ENCODE results near the gene ORC6.

The ORC6 gene

DNA sequence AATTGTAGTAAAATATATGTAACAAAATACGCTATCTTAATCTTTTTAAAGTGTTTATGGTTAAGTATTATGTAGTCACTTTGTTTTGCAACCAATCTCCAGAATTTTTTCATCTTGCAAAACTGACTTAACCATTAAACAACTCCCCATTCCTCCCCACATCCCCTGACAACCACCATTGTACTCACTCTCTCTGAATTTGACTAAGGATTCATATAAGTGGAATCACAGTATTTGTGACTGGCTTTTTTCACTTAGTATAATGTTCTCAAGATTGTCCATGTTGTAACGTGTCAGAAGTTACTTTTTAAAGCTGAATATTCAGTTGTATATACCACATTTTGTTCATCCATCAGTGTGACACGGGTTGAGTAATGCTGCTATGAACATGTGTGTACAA is 10.6 kb downstream of the ORC6 start:
- no peak for DNase-seq (ENCODE audit: low read depth in 2 of 2)

DNA sequence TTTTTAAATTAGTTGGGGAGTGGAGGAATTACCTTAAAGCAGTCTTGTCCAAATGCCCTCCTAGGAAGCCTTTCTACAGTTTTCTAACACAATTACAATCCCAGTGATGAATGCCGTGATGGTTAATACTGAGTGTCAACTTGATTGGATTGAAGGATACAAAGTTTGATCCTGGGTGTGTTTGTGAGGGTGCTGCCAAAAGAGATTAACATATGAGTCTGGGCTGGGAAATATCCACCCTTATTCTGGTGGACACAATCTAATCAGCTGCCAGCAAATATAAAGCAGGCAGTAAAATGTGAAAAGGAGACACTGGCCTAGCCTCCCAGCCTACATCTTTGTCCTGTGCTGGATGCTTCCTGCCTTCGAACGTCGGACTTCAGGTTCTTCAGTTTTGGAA is 12.2 kb downstream of the ORC6 start:
- DNase-seq (ENCODE audit: low read depth in 2 of 2) = no peak

DNA sequence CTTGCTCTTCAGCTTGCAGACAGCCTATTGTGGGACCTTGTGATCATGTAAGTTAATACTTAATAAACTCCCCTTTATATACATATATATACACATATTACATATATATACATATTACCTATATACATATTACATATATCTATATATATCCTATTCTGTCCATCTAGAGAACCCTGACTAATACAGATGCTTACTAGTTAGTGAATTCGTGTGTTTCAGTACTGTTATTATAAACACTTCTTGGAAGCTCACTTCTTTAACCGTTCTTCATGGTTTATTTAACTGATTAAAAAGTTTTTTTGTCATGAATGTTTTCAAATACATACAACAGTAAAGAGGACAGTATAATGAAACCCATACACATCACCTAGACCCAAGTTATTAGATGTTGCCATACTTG is 12.6 kb downstream of the ORC6 start:
- DNase-seq (ENCODE audit: low read depth in 2 of 2) = no peak

DNA sequence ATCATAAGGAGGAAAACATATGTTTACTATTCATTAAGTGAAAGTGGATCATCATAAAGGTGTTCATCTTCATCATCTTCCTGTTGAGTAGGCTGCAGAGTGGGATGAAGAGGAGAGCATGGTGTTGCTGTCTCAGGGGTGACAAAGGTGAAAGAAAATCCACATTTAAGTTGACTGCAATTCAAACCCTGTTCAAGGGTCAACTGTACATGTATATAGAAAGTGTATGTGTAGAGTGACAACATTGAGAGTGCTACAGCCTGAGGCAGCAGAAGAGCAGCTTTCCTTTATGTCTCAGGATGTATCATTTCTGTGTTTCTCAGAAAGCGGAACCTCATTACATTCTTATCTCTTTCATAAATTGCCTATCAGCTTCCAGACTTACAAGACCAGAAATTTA is 17.2 kb downstream of the ORC6 start:
- no peak for DNase-seq (ENCODE audit: low read depth in 2 of 2)

DNA sequence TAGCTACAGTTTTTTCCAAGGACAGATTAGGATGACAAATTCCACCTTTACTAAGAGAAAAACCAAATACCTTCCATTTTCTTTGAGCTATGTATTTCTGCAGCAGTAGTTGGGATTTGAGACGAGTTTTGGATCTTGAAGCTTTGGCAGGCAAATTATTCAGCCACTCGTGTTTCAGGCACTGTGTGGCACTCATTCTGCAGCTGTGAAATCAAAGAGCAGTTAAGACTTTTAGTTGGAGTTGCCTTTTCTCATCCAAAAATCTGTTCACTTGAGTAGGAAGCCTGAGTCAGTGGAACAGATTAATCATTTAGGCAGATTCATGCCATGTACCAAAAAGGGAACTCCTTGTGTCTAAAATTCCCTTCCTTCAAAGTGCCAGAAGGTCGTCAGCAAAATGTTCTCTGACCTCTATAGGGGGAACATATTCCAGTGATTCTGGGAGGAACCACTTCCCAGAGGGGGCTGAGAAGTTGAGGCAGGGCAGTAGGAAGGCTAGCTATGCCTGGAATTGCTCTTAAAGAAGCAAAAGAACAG is 20.1 kb downstream of the ORC6 start:
- DNase-seq (ENCODE audit: low read depth in 2 of 2) = no peak

DNA sequence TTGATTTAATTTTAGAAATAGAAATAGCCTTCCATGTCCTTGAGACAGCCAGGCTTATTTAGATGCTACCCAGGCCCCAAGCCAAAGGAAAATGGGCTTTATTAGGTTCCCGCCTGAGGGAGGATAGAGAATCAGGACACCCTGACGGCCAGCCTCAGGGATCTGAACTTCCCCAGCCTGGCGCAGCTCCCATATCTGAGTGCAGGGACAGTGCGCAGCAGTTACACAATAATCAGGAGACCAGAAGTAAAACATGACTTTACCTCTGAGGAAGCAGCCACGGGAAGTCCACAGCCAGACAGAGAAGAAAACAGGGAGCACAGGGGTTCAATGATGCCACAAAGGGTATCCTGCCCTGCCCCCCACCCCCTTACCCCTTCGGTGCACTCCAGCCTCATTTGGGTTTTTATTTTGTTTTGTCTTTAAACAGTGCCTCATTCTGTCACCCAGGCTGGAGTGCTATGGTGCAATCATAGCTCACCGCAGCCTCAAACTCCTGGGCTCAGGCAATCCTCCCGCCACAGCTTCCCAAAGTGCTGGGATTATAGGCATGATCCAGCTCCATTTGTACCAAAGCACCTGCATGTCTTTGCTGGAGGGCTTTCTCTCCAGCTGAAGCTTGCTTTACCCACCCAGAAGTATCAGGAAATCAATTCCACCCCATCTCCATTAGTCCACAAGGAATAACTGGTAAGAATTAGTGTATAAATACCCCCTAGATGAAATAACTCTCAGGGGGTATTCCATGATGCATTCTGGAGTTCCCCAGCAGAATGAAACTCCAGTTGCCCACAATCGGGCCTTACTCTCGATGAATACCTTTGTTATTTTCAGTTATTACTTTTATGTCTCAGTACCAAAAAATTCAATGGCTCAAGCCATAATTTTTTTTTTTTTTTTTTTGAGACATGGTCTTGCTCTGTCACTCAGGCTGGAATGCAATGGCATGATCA is 21.9 kb downstream of the ORC6 start:
- no peak for DNase-seq (ENCODE audit: low read depth in 2 of 2)

DNA sequence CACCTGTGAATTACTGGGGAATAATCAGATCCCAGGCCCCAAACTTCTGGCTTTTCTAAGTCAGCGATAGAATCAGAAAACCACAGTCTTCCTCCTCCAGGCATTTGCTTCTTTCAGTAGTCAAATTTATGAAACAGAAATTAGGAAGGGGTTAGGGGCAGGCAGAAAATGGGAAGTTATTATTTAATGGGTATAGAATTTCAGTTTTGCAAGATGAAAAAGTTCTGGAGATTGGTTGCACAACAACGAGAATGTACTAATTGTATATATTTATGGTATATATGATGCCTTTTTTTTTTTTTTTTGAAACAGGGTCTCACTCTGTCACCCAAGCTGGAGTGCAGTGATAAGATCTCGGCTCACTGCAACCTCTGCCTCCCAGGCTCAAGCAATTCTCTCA is 23.5 kb downstream of the ORC6 start:
- DNase-seq (ENCODE audit: low read depth in 2 of 2) = no peak

DNA sequence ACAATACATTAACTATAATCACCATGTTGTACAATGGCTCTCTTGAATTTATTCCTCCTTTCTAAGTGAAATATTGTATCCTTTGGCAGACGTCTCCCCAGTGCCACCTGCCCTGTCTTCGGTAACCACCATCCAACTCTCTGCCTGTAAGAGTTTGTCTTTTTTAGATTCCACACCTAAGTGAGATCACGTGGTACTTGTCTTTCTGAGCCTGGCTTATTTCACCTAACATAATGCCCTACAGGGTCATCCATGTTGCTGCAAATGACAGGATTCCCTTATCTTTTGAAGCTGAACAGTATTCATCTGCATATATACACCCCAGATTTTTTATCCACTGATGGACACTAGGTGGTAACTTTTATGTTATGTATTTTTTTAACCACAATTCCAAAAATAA is 24.2 kb downstream of the ORC6 start:
- no peak for DNase-seq (ENCODE audit: low read depth in 2 of 2)

DNA sequence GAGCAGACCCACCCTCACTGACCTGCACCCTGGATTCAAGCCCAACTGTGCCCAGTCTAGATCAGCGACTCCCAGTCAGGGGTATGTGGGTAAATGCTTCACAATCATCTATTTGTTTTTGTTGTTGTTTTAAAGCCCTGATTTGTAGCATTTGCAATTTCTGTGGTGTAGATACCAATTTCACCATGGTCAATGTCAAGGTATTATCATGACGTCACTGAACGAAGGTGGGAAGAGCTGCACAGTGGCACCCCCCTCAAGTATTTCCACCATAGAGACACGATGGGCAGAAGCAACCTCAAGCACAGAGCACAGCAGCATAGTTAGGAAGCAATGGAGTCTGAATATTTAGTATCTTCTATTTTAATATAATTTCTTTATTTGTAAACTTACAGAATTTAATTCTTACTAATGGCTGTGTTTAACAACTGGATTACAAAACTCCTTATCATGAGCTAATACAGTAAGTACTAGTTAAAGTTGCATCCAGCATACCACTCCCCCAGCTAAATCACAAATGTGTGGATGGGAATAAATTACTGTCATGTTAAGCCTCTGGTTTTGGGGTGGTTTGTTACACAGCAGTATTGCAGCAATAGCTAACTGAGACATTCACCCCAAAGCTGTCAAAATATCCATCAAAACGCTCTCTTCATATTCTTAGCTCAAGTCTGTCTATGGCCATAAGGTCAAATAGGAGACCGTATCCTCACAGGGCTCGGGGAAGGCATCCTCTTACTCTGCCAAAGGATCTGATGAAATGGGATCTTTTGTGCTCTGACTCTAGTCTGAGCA is 25.5 kb downstream of the ORC6 start:
- DNase-seq (ENCODE audit: low read depth in 2 of 2) = no peak

DNA sequence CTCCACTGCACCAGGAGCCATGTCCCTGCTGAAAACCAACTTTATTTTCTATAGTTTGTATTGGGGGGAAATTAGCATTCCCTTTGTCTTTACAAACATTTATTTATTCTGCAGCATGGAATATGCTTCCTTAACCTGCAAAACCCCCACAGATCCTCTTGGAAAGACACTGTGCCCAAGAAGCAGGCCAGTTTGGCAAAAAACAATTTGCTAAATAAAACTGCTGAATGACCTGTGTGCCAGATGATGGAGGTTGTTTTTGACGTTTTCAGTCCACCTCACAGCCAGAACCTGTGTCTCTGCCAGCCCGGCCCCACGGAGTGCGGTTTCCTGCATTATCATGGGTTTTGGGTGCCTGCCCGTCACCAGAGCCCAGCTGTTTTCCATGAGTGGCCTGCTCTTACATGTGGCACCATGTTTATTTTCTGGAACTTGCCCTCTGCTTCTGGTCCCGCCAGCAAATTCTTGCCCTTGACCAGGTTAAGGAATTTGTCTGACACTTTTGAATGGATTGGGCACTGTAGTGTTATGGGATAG is 26.4 kb downstream of the ORC6 start:
- DNase-seq (ENCODE audit: low read depth in 2 of 2) = no peak

DNA sequence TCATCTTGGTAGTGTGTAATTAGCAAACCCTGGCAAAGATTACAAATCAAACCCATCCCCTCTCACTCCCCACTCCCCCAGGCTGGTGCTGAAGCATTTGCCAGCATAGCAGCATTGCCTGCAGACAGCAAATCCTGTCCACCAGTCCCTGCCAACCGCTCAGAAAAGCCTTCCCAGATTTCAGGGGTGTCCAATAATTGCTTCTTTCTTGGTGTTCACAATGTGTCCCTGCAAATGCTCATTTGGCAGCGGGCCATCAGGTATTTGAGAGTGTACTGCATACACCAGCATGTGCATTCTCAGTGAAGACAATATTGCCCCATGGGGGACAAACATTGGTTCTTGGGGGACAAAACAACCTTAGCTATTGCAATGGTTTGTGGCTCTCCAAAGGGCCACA is 28.2 kb downstream of the ORC6 start:
- no peak for DNase-seq (ENCODE audit: low read depth in 2 of 2)

DNA sequence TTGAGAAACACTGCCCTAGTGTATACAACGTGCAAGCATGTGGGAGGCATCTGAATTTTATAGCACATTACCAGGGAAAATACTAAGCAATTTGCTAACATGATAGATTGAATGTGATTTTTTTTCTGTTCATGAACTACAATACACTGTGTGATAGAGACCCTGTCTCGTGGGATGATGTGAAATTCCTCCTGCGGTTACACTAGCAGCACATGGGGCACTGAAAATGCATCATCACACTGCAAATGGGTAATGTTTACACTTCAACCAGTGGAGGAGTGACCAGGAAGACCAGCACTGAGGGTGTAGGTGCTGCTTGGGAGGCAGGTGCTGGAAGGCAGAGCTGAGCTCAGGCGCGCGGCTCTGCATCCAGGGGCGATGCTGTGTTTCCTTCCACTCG is 28.8 kb downstream of the ORC6 start:
- no peak for DNase-seq (ENCODE audit: low read depth in 2 of 2)

DNA sequence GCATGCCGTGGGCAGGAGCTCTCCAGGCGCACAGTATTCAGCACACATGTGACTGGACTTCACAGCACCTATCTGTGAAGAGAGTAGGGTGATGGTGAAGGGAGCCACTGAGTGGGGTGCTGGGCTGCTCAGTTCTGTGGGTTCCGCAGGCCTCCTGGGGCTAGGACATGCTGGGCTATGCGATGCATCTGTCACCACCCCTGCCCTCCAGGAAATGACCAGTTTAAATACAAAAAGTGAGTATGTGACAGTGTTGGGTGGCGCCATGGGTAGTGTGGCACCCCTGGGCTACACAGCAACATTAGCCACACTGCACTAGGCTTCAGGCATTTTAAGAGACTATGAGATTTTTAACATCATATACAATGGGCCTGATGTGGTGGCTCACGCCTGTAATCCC is 30.1 kb downstream of the ORC6 start:
- DNase-seq (ENCODE audit: low read depth in 2 of 2) = no peak

DNA sequence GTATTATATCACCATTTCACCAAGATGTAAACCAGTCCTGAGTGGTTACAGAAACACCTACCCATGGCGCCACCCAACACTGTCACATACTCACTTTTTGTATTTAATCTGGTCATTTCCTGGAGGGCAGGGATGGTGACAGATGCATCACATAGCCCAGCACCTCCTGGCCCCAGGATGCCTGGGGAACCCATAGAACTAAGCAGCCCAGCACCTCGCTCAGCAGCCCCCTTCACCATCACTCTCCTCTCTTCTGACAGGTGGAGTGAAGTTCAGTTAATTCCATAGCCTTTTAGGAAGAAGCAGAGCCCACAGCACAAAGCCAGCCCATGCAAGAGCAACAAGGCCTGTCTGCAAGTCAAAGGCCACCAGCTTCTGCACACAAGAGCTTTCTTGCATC is 31.2 kb downstream of the ORC6 start:
- DNase-seq (ENCODE audit: low read depth in 2 of 2) = no peak

DNA sequence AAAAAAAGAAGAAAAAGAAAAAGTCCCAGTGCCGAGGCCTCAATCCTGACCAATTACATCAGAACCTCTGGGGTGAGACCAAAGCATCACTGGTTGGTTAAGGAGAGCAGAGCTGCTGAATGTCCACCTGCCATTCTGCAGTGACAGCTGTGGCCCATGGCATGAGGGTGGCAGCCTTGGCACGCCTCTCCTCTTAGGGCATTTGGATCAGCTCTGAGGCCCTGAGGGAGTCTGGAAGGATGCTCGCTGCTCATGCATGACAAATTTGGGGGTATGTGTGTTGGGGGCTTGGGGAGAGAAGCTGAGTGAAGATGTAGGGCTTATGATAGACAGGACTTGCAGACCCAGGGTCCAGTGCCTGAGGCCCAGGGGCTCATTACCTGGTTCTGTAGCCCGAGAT is 32.4 kb downstream of the ORC6 start:
- DNase-seq (ENCODE audit: low read depth in 2 of 2) = no peak

DNA sequence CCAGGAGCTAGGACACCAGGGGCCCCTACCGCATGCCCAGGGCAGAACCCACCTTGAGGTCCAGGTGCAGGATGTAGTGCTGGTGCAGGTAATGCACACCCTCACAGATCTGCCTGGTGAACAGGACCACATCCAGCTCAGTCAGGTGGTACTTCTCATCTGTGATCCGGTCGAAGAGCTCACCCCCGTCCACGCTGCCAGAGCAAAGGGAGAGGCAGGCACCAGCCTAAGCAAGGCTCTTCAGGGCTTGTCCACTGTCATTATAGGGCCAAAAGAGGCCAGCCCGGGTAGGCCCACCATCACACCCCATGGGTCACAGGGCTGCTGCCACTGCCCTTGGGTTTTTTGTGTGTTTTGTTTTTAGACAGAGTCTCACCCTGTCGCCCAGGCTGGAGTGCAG is 37.7 kb downstream of the ORC6 start:
- no peak for DNase-seq (ENCODE audit: low read depth in 2 of 2)

DNA sequence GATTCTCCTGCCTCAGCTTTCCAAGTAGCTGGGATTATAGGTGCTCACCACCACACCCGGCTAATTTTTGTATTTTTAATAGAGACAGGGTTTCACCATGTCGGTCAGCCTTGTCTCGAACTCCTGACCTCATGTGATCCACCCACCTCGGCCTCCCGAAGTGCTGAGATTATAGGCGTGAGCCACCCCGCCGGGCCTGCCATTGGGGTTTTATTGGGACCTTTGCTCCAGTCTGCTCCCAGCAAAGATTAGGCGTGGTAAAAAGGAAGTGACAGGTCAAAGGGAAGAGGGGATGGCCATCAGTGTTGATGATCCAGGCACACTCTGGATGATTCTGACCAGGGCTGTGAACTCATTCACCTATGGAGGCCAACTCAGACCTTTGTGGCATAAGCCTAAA is 38.2 kb downstream of the ORC6 start:
- DNase-seq (ENCODE audit: low read depth in 2 of 2) = no peak

DNA sequence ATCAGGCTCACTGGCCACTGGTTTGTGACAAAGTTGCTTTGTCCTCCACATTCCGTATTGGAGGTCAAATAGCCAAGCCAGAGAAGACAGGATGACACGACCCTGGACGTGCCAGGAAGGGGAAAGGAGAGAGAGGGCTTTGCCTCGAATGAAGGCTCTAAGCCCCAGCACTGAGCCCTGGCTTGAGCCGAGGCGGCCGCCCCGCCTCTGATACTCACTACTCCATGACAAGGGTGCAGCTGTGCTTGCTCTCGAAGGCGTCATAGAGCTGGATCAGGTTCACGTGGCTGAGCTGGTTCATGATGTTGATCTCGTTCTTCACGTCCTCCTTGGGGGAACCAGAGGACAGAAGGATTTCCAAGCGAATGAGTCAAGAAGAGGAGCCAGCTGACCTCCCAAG is 39.3 kb downstream of the ORC6 start:
- no peak for DNase-seq (ENCODE audit: low read depth in 2 of 2)

DNA sequence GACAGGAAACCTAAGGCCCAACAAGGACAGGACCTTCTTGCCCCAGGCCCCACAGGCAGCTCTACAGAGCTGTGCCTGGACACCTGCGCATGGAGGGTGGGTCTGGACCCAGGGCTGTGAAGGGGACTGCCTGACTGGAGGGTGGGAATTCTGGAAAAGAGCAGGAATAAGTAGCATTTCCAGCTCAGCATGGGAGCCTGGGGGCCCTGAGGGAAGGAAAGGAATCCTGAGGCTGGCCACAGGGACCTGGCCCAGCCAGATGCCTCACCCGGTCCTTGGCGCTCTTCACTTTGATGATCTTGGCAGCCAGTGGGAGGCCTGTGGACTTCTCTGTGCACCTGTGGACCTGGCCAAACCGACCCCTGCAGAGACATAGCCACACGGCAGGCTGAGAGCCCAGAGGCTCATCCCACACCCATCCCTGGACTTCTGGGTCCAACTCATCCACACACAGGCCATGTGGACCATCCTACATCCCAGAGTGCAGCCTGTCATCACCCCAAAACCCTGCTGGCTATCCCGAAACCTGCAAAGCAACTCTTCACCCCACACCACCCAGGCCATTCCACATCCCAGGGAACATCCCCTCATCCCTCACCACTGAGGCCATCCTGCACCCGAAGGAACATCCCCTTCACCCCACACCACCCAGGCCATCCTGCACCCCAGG is 40.0 kb downstream of the ORC6 start:
- no peak for DNase-seq (ENCODE audit: low read depth in 2 of 2)

DNA sequence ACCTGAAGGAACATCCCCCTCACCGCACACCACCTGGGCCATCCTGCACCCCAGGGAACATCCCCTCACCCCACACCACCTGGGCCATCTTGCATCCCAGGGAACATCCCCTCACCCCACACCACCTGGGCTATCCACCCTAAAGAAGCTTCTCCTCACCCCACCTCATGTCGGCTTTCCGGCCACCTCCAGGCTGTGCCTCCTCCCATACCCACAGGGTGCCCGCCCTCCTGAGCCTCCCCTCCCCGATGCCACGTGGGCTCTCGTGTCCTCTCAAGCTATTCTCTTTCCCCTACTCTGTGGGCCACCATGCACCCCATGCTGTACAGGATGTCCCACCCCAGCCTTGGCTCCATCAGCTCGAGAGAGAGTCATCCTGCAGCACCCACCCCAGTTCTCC is 40.7 kb downstream of the ORC6 start:
- DNase-seq (ENCODE audit: low read depth in 2 of 2) = no peak

DNA sequence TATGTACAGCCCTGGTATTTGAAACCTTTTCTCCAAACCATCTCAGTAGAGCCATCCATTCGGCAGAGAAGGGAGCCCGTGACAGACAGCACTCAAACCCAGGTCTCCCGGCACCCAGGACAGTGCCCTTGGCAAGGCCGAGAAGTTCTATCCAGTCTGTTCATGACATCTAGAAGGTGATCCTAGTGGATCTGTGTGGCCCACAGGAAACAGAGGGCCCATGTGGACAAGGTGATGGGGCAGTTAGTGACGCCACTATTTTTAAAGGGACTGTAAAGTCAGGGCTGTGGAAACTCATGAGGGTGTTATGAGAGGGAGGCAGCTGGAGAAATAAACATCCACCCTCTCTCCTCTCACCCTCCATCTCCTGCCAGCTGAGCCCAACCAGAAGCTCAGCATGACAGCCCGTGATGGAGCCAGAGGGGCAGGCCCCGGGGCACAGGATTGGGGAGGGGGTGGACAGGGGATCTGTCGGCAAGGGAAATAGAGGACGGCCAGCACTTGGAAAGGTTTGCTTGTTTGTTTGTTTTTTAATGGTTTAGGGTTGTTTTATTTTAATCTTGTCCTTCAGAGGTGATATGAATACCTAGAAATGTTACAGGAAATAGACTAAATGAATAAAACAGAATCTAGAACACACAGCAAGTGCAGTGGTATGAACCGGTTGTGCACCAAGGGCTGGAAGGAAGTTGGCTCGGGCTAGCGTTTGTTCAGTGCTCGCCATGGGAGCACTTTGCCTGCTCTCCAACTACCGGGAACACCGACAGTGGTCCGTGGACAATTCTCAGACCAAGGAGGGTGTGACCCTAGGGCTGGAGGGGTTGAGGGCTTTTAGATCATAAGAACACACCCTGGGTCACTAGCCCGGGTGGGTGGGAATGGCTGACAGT is 41.6 kb downstream of the ORC6 start:
- DNase-seq (ENCODE audit: low read depth in 2 of 2) = no peak

Measured in stimulated activated CD8-positive, alpha-beta memory T cell treated with anti-CD3 and anti-CD28 coated beads, Interleukin-7, amount 100 ng/mL, for 4 hours (primary cell).